ENCODE data around the gene ALKBH2. TPM values are rescaled to one million over a fixed set of nuclear protein-coding genes. Genes with fewer than 3 reads are reported as not detected.

Gene ALKBH2
- total RNA-seq, 1 donor from 2014 or later: 36.8 TPM

GRCh38 chr12:109044241-109044640, 49.0 kb downstream of the ALKBH2 start:
- Histone ChIP-seq H3K4me3 (ENCODE audit: low read depth, low read length) (no peak overlapping the region), H3K36me3 (ENCODE audit: control insufficient read depth, insufficient read depth, low read length) (no peaks in the 10 kb centered on the region), H3K27me3 (ENCODE audit: control insufficient read depth, insufficient read depth, low read length) (no peaks in the 10 kb centered on the region)
- no peak for TF ChIP-seq CTCF (IDR thresholded peaks at IDR 0.05; ENCODE audit: insufficient read depth, low read length, poor library complexity, severe bottlenecking)
- no peak for DNase-seq (ENCODE audit: low read depth)

Other genes with a start within 250 kb of the ALKBH2 start
- 18.6 and 21.4 TPM in 2 replicates for gene SSH1, start 235.9 kb downstream of the ALKBH2 start, total RNA-seq
- gene DAO, start 213.4 kb downstream of the ALKBH2 start, total RNA-seq: not detected in 2 replicates
- not detected in 2 replicates for gene SVOP, start 72.4 kb downstream of the ALKBH2 start, total RNA-seq
- gene USP30, start 40.9 kb downstream of the ALKBH2 start, total RNA-seq: 9.4 TPM in 2 replicates
- gene UNG, start 4.1 kb upstream of the ALKBH2 start, total RNA-seq: 38.2 and 49.3 TPM in 2 replicates
- gene ACACB, start 23.1 kb upstream of the ALKBH2 start, total RNA-seq: 0.84 and 1.9 TPM in 2 replicates
- not detected in 2 replicates for gene FOXN4, start 215.8 kb upstream of the ALKBH2 start, total RNA-seq